ENCODE results near the gene CSPG5.

Gene CSPG5, protein sequence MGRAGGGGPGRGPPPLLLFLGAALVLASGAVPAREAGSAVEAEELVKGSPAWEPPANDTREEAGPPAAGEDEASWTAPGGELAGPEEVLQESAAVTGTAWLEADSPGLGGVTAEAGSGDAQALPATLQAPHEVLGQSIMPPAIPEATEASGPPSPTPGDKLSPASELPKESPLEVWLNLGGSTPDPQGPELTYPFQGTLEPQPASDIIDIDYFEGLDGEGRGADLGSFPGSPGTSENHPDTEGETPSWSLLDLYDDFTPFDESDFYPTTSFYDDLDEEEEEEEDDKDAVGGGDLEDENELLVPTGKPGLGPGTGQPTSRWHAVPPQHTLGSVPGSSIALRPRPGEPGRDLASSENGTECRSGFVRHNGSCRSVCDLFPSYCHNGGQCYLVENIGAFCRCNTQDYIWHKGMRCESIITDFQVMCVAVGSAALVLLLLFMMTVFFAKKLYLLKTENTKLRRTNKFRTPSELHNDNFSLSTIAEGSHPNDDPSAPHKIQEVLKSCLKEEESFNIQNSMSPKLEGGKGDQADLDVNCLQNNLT

DNA sequence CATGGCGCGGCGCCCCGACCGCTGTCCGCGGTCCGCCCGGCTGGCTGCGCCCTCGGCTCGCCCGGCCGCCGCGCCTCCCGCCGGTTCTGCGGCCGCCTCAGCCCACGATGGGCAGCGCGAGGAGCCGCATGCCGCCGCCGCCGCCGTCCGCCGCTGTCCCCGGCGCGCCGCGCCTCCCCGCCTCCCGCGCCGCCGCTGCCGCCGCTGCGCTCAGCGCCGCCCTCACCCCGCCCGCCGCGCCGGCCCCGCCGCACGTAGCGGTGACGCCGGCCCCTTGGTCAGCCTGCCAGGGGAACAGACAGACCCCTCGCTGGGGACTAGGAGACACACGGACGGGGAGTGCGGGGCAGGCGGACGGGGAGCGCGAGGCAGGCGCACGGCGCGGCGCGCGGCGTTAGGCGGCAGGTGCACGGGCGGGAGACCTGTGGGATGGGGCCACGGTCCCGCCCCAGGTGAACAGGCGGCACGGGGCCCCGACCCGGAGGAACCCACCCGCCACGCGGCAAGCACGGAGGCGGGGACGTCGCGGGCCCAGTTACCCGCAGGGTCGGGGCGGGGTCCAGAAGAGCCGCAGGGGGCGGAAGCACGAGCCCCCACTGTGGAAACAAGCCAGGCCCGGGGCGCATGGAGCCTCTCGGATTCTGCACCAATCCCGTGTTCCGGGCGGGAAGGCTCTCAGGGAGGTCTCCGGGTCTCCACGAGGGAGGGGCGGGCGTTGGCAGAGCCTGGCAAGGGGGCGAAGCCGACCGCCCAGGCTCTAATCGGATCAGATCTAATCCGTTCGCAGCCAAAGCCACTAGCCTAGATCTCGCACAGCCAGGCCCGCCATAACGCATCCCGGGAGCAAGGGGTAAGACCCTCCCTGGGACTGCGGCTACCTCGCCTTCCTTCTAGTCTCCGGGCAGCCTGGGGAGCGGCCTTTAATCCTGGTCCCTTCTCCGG is at the start of gene CSPG5:
CSPG5 (minus strand) TSS at position 175 of the 942 bp plus-strand sequence; CDS start at position 3, 172 bp downstream.
- DNase-seq (ENCODE audit: low read depth in 2 of 2): no peak

DNA sequence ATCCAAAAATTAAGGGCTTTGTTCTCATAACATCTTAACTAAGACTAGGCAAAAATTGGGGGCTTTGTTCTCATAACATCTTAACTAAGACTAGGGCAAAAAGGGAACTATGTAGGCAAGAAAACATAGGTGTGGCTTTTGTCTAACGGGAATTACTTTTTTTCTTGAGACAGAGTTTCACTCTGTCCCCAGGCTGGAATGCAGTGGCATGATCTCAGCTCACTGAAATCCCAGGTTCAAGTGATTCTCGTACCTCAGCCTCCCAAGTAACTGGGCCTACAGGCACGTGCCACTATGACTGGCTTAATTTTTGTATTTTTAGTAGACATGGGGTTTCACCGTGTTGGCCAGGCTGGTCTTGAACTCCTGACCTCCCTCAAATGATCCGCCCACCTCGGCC is 49.8 kb upstream of the CSPG5 start:
- DNase-seq (ENCODE audit: low read depth in 2 of 2): no peak

DNA sequence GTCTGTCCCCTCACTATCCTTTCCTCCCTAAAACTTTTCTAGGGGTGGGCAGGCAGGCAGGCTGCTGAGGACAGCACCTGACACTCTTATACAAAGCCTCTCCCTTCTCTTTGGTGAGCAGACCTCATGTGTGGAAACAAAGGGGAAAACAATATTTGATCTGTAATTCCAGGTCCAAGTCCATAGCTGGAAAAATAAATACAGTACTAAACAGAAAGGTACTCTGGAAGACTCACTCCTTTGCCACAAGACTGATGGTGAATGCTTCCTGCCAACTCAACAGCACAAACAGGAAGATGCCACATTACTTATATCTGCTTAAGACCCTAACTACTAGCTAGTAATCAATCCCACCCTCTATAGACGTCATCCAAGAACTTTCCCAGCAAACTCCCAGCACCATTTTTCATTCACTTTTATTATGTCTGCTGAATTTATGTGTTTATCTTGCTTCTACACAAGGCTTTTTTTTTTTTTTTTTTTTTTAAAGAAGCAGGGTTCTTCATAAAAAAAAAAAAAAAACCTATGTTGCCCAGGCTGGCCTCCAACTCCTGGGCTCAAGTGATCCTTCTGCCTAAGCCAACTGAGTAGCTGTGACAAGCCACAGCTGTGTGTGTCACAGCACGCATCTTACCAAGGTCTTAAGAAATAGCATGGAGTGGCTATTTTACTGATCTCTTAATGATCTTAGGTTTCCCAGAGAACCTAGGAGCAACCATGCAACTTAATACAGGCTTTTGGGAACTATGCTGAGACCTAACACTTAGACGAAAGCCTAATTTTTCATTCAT is 44.2 kb upstream of the CSPG5 start:
- DNase-seq (ENCODE audit: low read depth in 2 of 2): no peak

DNA sequence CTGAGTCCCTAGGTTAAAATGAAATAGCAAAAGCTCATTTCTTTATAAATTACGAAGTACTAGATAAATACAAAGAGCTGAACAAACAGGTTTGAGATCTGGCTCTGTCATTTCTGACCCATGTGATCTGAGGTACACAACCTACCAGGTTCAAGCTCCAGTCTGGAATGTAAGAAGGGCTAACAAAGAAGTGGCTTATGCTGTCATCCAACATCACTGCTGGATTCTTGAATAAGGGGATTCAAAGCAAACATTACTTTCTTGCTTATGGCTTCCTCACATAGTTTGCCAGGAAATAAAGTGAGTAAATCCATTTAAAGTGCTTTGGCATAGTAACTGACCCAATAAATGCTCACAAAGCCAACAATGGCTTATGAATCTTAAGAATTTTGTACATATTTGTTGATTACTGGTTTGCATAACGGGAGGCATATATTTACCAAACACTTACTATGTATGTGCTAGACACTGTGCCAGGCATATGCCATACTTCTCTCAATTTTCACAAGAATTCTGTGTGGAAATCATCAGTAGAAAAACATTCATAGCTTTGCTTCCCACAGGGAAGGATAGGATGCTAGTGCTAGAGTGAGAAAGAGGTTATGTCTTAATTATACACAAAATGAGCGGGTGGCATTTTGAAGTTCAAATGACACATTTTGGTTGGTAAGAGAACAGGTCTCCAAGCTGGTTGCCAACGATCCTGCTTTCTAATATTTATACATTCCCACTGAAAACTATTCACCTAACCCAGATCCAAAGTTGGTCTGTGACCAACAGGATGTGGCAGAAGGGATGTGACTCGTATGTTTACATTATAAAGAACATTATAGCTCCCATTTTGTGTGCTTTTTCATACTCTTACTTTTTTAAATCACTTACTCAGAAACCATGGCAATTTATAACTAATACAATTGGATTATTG is 38.7 kb upstream of the CSPG5 start:
- DNase-seq (ENCODE audit: low read depth in 2 of 2): no peak

DNA sequence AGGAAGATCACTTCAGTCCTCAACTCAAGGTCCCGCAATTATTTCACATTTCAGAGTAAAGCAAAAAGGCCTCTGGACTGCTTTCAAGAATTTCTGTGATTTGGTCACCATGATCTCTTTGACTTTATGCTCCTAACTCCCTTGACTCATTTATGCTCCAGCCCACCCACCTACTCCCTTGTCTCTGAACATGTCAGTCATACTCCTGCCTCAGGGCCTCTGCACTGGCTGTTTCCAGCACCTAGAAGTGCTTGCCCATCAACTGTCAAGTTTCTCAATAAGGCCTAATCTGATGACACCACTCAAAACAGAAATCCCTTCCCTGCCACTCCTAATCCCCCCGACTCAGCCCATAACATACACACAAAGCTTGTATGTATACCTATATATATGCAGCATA is 36.1 kb upstream of the CSPG5 start:
- DNase-seq (ENCODE audit: low read depth in 2 of 2): peak in 1 of 2 donors; percentile 2

DNA sequence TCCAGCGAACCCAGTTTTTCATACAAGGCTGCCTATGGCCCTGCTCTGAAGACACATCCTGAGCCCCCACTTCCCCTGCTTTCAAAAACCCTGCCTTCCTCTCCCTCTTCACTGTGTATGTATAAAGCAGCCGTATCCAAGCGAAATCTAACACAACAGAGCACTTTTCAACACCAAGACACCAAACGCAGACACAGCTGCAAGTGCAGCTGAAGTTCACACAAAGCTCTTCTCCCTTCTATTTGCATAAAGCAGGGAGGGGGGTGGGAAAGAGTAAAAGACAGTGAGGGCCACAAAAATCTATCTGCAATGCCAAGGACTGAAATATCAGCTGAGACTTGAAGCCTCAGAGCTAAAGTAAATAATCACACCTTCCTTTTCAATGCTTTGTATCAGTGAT is 35.1 kb upstream of the CSPG5 start:
- no peak for DNase-seq (ENCODE audit: low read depth in 2 of 2)

DNA sequence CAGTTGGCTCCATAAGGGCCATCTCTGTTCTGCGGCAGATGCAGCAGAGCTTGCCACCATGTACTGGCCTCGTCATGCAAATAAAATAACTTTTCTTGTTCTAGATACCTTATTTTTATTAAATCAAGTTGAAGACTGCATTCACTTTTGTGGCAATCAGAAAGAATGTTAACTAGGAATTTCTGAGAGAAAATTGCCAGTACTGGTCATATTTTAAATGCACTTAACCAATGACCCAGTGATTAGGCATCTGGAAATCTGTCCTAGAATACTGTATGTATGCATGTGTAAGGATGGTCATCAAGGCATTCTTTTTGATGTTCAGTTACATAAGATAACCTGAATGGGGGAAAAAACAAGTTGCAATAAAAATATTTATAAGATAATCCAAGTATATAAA is 34.2 kb upstream of the CSPG5 start:
- no peak for DNase-seq (ENCODE audit: low read depth in 2 of 2)

DNA sequence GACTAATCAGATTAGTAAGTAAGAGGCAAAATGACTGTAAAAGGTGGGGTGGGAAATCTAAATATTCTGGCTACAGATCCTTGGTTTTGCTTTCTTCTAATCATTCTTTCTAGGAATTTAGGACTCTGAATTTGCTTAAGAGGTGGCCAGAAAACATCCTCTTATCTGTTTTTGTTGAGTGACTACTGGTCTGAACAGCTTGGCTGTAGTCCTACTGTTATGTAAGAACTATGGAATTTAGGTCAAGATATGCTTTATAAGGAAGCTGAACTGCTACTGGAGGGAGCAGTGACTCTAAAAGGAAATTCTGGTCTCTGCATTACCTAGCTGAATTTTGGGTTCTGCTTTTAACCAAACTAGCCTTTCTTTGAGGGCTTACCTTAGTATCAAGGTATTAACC is 33.5 kb upstream of the CSPG5 start:
- no peak for DNase-seq (ENCODE audit: low read depth in 2 of 2)

DNA sequence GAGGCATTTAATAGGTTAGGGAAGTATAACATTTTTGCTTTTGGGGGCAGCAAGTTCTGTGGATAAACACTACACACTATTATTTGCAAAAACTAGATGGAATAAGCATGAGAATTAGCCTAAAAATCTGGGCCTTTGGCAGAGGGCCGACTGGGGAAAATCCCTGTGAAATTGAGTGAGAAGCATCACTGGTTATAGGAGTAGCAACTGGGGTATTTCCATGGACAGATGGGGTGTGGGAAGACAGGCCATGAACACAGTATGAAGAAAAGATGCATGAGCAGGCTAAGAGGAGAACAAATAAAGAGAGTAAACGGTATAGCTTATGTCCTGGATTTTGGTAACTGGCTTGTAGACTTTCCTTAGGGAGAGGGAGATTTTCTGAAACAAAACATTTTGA is 32.9 kb upstream of the CSPG5 start:
- no peak for DNase-seq (ENCODE audit: low read depth in 2 of 2)

DNA sequence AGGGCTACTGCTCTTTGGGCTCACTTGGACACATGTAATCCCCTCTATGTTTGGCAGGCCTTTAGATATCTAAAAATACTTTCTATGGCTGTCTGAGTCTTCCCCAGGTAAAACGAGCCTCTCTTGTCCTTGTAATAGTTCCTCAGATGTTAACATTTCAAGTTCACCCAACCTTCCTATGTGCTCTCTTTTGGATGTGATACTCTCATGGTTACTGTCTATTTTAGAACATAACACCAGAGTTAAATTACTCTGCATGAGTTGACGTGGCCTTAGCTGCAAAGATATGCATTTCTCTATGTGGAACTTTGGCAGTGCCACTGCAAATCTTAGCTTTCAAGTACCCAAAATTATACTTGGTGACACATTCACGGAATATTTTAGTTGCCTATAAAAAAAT is 31.9 kb upstream of the CSPG5 start:
- DNase-seq (ENCODE audit: low read depth in 2 of 2): no peak

DNA sequence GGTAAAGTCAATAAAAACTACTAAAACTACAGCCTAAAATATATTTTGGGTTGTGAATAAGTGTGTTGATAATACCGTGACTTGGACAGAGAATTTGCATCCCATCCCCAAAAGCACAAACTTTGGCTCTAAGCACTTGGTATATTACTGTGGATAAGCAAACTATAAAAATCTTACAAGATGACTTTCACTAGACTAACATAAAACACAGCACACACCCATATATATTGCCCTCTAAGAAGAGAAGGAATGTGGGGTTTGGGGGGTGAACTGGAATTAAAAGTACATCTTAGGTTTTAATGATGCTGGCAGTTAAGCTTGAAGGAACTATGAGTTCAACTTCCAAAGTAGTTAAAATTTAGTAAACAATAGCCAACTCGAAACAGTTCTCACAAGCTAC is 28.7 kb upstream of the CSPG5 start:
- no peak for DNase-seq (ENCODE audit: low read depth in 2 of 2)

DNA sequence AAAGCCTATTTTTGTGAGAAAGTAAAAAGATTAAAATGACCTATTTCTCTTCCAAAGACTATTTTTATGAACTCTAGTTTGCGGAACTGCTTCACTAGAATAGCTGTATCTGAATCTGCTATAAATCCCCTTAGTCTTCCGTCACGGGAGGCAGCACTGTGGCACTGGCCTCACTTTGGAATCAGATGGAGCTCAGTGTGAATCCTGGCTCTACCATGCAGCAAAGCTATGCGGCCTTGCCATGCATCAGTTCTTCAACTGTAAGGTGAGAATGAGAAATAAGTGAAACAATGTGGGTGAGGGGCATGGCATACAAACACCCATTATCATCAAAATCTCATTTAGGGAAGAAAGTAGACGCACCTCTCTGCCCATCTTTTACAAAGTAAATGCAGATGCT is 27.5 kb upstream of the CSPG5 start:
- DNase-seq (ENCODE audit: low read depth in 2 of 2): no peak

DNA sequence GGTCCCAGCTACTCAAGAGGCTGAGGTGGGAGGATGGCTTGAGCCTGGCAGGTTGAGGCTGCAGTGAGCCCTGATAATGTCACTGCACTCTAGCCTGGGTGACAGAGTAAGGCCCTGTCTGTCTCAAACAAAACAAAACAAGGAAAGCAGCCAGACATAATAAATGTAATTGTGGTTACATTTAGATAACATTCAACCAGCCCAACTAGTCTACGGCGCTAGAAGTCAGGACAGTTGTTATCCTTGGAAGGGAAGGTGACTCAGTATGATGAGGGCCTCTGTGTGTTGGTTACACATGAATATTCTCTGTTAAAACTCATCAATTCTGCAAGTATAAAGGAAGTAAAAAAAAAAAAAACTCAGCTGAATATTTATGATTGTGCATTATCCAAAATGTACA is 27.0 kb upstream of the CSPG5 start:
- DNase-seq (ENCODE audit: low read depth in 2 of 2): no peak

DNA sequence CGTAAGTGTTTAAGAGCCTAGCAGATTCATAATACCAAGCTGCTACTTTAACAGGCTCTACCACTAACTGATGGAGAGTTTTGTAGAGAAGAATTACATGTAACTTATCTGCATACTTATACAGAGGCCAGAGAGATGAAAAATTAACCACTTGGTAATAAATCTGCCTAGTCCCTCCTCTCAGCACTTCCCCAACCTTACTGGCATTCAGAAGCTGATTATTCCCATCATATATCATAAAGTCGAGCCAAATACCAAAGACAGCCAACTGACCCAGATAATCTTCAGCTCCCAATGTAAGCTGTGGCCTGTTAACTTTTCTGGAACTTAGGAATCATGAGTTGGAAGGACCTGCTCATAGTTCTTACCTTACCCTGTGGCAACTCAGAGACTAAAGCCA is 25.5 kb upstream of the CSPG5 start:
- no peak for DNase-seq (ENCODE audit: low read depth in 2 of 2)

DNA sequence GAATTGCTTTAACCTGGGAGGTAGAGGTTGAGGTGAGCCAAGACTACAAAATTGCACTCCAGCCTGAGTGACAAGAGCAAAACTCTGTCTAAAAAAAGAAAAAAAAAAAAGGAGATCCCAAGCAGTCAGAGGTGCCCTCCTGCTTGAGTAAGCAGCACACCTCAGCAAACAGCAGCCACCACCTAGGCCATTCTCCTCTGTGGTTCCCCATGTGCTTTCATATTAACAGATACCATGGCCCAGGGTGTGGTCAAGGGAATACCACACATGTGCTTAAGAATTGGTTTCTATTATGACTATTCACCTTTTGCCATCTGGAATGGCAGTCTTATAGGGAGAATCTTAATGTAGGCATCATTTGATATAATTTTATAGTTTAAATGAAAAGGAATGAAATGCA is 24.7 kb upstream of the CSPG5 start:
- no peak for DNase-seq (ENCODE audit: low read depth in 2 of 2)

DNA sequence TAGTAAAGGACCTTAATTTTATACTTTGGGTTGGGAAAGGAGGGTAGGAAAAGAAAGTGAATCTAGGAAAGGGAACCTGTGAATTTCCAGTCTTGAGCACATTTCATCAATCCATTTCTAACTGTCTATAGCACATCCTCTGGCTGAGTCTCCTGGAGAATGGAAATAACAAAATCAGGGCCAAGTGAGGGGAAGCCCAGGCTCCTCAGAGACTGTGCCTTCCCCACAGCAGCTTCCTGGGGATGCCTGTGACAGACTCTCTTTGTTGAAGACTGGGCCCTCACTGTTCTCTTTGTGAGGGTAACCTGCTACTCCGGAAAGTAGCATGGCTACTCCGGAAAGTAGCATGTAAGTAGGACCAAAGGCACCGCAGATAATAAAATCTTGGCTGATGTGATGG is 22.6 kb upstream of the CSPG5 start:
- DNase-seq (ENCODE audit: low read depth in 2 of 2): no peak

DNA sequence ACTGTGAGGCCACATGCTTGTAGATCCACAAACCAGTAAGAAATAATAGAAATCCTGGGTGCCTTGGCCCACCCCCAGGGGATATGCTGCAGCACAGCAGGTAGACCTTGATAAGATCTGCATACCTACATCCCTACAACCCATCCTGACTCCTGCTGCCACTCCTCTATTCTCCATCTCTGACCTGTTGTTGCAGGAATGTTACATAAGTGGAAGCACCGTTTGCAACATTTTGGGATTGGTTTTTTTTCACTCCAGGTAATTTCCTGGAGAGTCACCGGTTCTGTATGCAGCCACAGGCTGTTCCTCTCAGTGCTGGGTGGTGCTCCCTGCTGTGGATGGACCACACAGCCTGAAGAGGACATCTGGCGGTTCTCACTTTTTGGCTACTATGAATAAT is 16.1 kb upstream of the CSPG5 start:
- DNase-seq (ENCODE audit: low read depth in 2 of 2): no peak

DNA sequence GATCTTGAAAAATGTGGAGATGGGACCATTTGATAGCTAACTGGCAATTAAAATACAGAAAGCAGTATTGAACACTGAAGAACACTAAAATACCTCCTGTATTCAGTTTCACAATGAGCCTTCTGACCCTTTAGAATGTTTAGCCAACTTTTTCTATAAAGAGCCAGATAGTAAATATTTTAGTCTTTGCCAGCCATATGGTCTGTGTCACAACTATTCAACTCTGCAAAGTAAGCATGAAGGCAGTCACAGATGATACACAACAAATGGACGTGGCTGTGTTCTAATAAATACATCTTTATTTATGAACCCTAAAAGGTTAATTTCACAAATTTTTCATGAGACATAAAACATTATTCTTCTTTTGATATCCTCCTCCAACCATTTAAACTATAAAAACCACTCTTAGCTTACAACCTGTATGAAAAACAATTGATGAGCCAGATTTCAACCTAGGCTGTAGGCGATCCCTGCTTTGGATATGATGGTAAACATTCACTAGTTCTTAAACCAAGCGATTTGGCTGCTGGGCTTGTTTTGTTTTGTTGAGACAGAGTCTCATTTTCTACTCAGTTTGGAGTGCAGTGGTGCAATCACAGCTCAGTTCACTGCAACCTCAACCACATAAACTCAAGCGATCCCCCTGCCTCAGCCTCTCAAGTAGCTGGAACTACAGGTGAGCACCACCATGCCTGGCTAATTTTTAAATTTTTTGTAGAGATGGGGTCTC is 13.6 kb upstream of the CSPG5 start:
- no peak for DNase-seq (ENCODE audit: low read depth in 2 of 2)

DNA sequence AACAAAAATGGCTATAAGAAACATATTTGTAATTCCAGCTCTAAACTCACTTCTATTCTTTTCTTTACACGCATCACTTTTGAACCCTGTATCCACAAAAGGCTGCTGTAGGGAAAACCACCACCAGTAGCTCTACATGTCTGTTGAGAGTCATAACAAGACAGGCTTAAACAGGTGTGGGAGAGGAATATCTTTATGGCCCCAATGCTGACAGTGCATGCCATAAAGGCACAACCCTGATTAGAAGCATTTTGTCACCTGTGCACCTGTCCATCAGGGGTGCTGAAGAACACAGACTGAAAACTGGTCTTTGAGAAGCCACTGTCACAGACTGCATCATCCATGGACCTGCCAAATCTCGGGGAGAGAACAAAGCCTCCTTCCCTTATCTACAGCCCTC is 11.6 kb upstream of the CSPG5 start:
- DNase-seq (ENCODE audit: low read depth in 2 of 2): no peak

DNA sequence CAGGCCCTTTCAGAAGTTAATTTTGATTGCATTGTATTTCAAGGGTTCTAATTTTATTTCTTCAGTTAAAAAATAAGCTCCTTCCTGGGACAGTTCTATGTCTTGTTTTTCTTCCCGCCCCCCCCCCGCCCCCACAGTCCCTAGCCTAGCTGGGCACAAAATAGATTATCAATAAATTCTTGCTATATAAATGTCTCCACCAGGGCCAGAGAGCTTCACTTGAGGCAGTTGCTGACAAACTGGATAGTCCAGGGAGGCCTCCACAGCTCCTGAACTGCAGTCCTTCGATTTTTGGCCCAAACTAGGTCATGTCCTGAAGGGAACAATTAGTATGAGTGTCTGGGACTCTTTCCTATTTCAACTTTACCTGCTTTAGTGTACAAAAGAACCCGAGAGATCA is 9.9 kb upstream of the CSPG5 start:
- DNase-seq (ENCODE audit: low read depth in 2 of 2): no peak
